HepG2 (cell line): ENCODE measurements around the gene LRRC45. TPM values are rescaled to one million over a fixed set of nuclear protein-coding genes. Genes with fewer than 3 reads are reported as not detected.

Source experiments
- EZH2 ChIP-seq: conservative IDR thresholded peaks from 2 replicates; pipeline ENCODE4 v1.6.1; 2012; ENCODE audit warnings: mild to moderate bottlenecking, low read depth, low read length, moderate library complexity
- HOXA9 ChIP-seq: sonication (generic); formaldehyde crosslinking; IDR thresholded peaks from 2 replicates; pipeline ENCODE4 v1.8.1; 2022; ENCODE audit warnings: missing genetic modification reagents, mild to moderate bottlenecking, moderate library complexity, borderline replicate concordance
- IKZF4 ChIP-seq: sonication (generic); formaldehyde crosslinking; IDR thresholded peaks from 2 replicates; pipeline ENCODE4 v1.5.1; 2020; ENCODE audit warnings: borderline replicate concordance, mild to moderate bottlenecking, low read depth, missing genetic modification reagents; ENCODE audit errors: not compliant biosample characterization
- KIAA2018 ChIP-seq: sonication (generic); formaldehyde crosslinking; IDR thresholded peaks from 2 replicates; pipeline ENCODE4 v1.5.0; 2020; ENCODE audit warnings: mild to moderate bottlenecking, missing genetic modification reagents, borderline replicate concordance
- LBX2 ChIP-seq: sonication (generic); formaldehyde crosslinking; IDR thresholded peaks from 2 replicates; pipeline ENCODE4 v1.5.0; 2020; ENCODE audit warnings: missing genetic modification reagents, mild to moderate bottlenecking, borderline replicate concordance
- MIER2 ChIP-seq: IDR thresholded peaks from 2 replicates; pipeline ENCODE4 v1.6.1; 2016; ENCODE audit warnings: missing biosample characterization, missing genetic modification reagents
- MXD1 ChIP-seq: sonication (generic); formaldehyde crosslinking; IDR thresholded peaks from 2 replicates; pipeline ENCODE4 v1.4.0; 2020; ENCODE audit warnings: mild to moderate bottlenecking, missing genetic modification reagents
- PLRG1 ChIP-seq: fragments of 450-650 bp; conservative IDR thresholded peaks from 2 replicates; pipeline ENCODE4 v1.6.1; 2016
- RFX1 ChIP-seq: fragments of 450-650 bp; IDR thresholded peaks from 2 replicates; pipeline ENCODE4 v1.6.1; 2017
- SMAD1 ChIP-seq: sonication (generic); formaldehyde crosslinking; IDR thresholded peaks from 2 replicates; pipeline ENCODE4 v1.4.0; 2020; ENCODE audit warnings: missing genetic modification reagents, low read depth, mild to moderate bottlenecking, borderline replicate concordance
- TFAP4 ChIP-seq: sonication (generic); IDR thresholded peaks from 2 replicates; pipeline ENCODE4 v1.6.1; 2016; ENCODE audit warnings: low read depth, borderline replicate concordance
- ZNF138 ChIP-seq: sonication (generic); formaldehyde crosslinking; IDR thresholded peaks from 2 replicates; pipeline ENCODE4 v1.5.0; 2020; ENCODE audit warnings: mild to moderate bottlenecking, low read depth, missing genetic modification reagents
- ZNF44 ChIP-seq: sonication (generic); formaldehyde crosslinking; IDR thresholded peaks from 2 replicates; pipeline ENCODE4 v1.5.1; 2020; ENCODE audit warnings: mild to moderate bottlenecking, missing genetic modification reagents
- ZNF460 ChIP-seq: sonication (generic); formaldehyde crosslinking; IDR thresholded peaks from 2 replicates; pipeline ENCODE4 v1.5.1; 2020; ENCODE audit warnings: missing genetic modification reagents, mild to moderate bottlenecking, borderline replicate concordance
- ZNF703 ChIP-seq: sonication (generic); formaldehyde crosslinking; IDR thresholded peaks from 2 replicates; pipeline ENCODE4 v1.5.1; 2020; ENCODE audit warnings: missing genetic modification reagents, mild to moderate bottlenecking, moderate library complexity, borderline replicate concordance
- ZSCAN25 ChIP-seq: sonication (generic); formaldehyde crosslinking; IDR thresholded peaks from 2 replicates; pipeline ENCODE4 v1.8.0; 2022; ENCODE audit warnings: mild to moderate bottlenecking, missing genetic modification reagents
- ZSCAN29 ChIP-seq: sonication (generic); formaldehyde crosslinking; conservative IDR thresholded peaks from 2 replicates; pipeline ENCODE4 v1.4.0; 2020; ENCODE audit warnings: mild to moderate bottlenecking, missing genetic modification reagents
- ZSCAN9 ChIP-seq: IDR thresholded peaks from 2 replicates; pipeline ENCODE4 v1.6.1; 2016; ENCODE audit warnings: borderline replicate concordance
- polyA plus RNA-seq, 8 experiments: library from polyadenylated mRNA; depleted of rRNA in 3 of 8; stranded (reverse) in 7 of 8; unstranded in 1 of 8; fragments of >200 nt; fragmentation: Illumina TruSeq in 4 of 8; extraction: Trizol in 4 of 8; gene quantifications; 2 replicates each; pipeline versions ENCODE4 v1.2.1 to v1.2.3, GENCODE V29; 2011 to 2016; ENCODE audit warnings: low read depth in 4 of 8, missing spikeins in 1 of 8, mixed read lengths in 1 of 8; ENCODE audit not compliant: insufficient read depth in 1 of 8
- total RNA-seq, 5 experiments: library from RNA; depleted of rRNA; stranded (reverse); fragments of >200 nt; fragmentation: Illumina TruSeq; extraction: Trizol; gene quantifications; 2 replicates each; pipeline ENCODE4 v1.2.3, GENCODE V29; 2016; ENCODE audit warnings: low read depth in 1 of 5

LRRC45 gene
- total and polyA plus RNA-seq, 2 of the 13 experiments (the other 11 are each of a cell fraction or from before 2014, with no cell fraction given), result 11.6 to 48.1 TPM

- TF ChIP-seq IKZF4 (CRISPR knock-in tag) (no peak), HOXA9 (no peak), LBX2 (CRISPR knock-in tag) (peak; percentile 51; the same call in 1 of the 2 replicates), KIAA2018 (CRISPR knock-in tag) (no peak), ZNF44 (CRISPR knock-in tag) (peak; percentile 70; the same call in 1 of the 2 replicates), ZSCAN29 (CRISPR knock-in tag) (no peak; the same call in 1 of the 2 replicates), MXD1 (CRISPR knock-in tag) (peak; percentile 81; the same call in 1 of the 2 replicates), TFAP4 (peak; percentile 36; the same call in 1 of the 2 replicates), ZNF703 (CRISPR knock-in tag) (no peak), EZH2 (no peak), ZSCAN25 (CRISPR knock-in tag) (peak; percentile 89), SMAD1 (CRISPR knock-in tag) (peak; percentile 54; the same call in 1 of the 2 replicates), ZNF460 (CRISPR knock-in tag) (peak; percentile 44; the same call in 1 of the 2 replicates), RFX1 (no peak), PLRG1 (no peak), MIER2 (CRISPR knock-in tag) (0 out of 2 replicates have a peak, but pooled peaks have one; percentile 25), ZSCAN9 (CRISPR knock-in tag) (peak; percentile 91), ZNF138 (CRISPR knock-in tag) (no peak; the same call in 1 of the 2 replicates)
Observed at GRCh38 chr17:82003411-82004381, 19.4 kb upstream of the LRRC45 start (continued).
